SK-N-SH treated with all-trans-retinoic acid at 6 μM for 48 hours (cell line): Measurements from ENCODE around the gene POU6F2.

Experiments used
- ARNTL ChIP-seq: fragments of 450-650 bp; formaldehyde crosslinking; IDR thresholded peaks from 2 replicates; pipeline ENCODE4 v1.5.0; 2020; ENCODE audit warnings: low read depth, mild to moderate bottlenecking, moderate library complexity, borderline replicate concordance
- BACH2 ChIP-seq: fragments of 250-450 bp; sonication (Bioruptor Pico); IDR thresholded peaks from 2 replicates; pipeline ENCODE4 v1.9.0; 2021; ENCODE audit warnings: mild to moderate bottlenecking, borderline replicate concordance
- ISL1 ChIP-seq: fragments of 250-450 bp; sonication (Bioruptor Pico); IDR thresholded peaks from 2 replicates; pipeline ENCODE4 v2.1.2; 2022; ENCODE audit warnings: mild to moderate bottlenecking, moderate library complexity
- PPARA ChIP-seq: fragments of 250-450 bp; sonication (Bioruptor Pico); IDR thresholded peaks from 2 replicates; pipeline ENCODE4 v1.5.0; 2020; ENCODE audit warnings: mild to moderate bottlenecking, borderline replicate concordance
- RARB ChIP-seq: fragments of 250-450 bp; sonication (Bioruptor Pico); IDR thresholded peaks from 2 replicates; pipeline ENCODE4 v1.8.0; 2021; ENCODE audit warnings: mild to moderate bottlenecking, moderate library complexity
- TOX ChIP-seq: fragments of 250-450 bp; sonication (Bioruptor Pico); IDR thresholded peaks from 2 replicates; pipeline ENCODE4 v1.8.0; 2021; ENCODE audit warnings: mild to moderate bottlenecking, moderate library complexity, borderline replicate concordance
- ZFP3 ChIP-seq: fragments of 250-450 bp; sonication (Bioruptor Pico); IDR thresholded peaks from 2 replicates; pipeline ENCODE4 v1.5.0; 2020; ENCODE audit warnings: mild to moderate bottlenecking, moderate library complexity
- ZNF565 ChIP-seq: fragments of 450-650 bp; formaldehyde crosslinking; conservative IDR thresholded peaks from 2 replicates; pipeline ENCODE4 v1.5.0; 2020; ENCODE audit warnings: low read depth, mild to moderate bottlenecking, moderate library complexity
- ZNF8 ChIP-seq: fragments of 450-650 bp; formaldehyde crosslinking; IDR thresholded peaks from 2 replicates; pipeline ENCODE4 v1.5.0; 2020; ENCODE audit warnings: mild to moderate bottlenecking, moderate library complexity
- TF ChIP-seq, protein P1 (sequence below): fragments of 250-450 bp; sonication (Bioruptor Pico); IDR thresholded peaks from 2 replicates; pipeline ENCODE4 v1.5.1; 2020; ENCODE audit warnings: low read depth, mild to moderate bottlenecking, moderate library complexity

DNA sequence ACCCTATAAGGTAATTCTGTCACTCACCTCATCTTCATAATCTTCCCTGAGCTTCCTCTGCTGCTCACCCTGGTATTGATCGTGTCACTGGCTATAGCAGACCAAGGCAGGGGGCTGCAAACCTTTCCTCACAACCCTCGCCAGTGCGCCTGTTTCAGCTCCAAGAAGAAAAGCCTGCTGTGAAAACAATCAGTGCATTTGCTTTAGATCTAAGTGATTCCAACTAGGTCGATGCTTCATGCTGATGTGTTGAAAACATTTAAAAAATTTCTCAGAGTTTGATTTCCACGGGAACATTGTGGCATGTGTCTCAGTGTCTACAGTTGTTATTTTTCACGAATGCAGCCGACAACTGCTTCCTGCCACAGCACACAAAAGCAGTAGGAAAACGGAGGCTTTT is 27.3 kb downstream of the POU6F2 start:
- TF ChIP-seq RARB (CRISPR knock-in tag), result no peak
- TF ChIP-seq ZNF8 (CRISPR knock-in tag), result no peak
- no peak for TF ChIP-seq PPARA (CRISPR knock-in tag)
- TF ChIP-seq ARNTL, result no peak
- TF ChIP-seq, protein P1, sequence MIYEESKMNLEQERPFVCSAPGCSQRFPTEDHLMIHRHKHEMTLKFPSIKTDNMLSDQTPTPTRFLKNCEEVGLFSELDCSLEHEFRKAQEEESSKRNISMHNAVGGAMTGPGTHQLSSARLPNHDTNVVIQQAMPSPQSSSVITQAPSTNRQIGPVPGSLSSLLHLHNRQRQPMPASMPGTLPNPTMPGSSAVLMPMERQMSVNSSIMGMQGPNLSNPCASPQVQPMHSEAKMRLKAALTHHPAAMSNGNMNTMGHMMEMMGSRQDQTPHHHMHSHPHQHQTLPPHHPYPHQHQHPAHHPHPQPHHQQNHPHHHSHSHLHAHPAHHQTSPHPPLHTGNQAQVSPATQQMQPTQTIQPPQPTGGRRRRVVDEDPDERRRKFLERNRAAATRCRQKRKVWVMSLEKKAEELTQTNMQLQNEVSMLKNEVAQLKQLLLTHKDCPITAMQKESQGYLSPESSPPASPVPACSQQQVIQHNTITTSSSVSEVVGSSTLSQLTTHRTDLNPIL (CRISPR knock-in tag), result no peak
- TF ChIP-seq BACH2, result no peak
- no peak for TF ChIP-seq ZNF565 (CRISPR knock-in tag)
- no peak for TF ChIP-seq ISL1
- no peak for TF ChIP-seq ZFP3
- TF ChIP-seq TOX (CRISPR knock-in tag), result no peak
